RWPE1 (cell line): ENCODE measurements around the gene PLEKHM3.

Source experiments
- CTCF ChIA-PET: fragments of 350-600 bp; sonication (Branson Sonifier 250); formaldehyde crosslinking; extraction: SDS; loops from one replicate; lab custom pipeline; 2021; lab: Yijun Ruan, JAX
- POLR2A ChIA-PET: fragments of 400-600 bp; formaldehyde crosslinking; extraction: SDS; loops from one replicate; lab custom pipeline; 2020; ENCODE audit warnings: antibody characterized with exemption; ENCODE audit not compliant: low non-redundant PET; lab: Yijun Ruan, JAX
- DNase-seq: peaks from one replicate; pipeline ENCODE4 v3.0.0; 2012; ENCODE audit warnings: low spot score
- H3K27ac ChIP-seq: fragments of 450-650 bp; 2 replicates; pipeline ENCODE4 v1.5.1; 2017
- TF ChIP-seq, protein P1 (sequence below): fragments of 450-650 bp; conservative IDR thresholded peaks from 2 replicates; pipeline ENCODE4 v1.5.1; 2017; ENCODE audit warnings: low read depth, mild to moderate bottlenecking

The PLEKHM3 gene, protein sequence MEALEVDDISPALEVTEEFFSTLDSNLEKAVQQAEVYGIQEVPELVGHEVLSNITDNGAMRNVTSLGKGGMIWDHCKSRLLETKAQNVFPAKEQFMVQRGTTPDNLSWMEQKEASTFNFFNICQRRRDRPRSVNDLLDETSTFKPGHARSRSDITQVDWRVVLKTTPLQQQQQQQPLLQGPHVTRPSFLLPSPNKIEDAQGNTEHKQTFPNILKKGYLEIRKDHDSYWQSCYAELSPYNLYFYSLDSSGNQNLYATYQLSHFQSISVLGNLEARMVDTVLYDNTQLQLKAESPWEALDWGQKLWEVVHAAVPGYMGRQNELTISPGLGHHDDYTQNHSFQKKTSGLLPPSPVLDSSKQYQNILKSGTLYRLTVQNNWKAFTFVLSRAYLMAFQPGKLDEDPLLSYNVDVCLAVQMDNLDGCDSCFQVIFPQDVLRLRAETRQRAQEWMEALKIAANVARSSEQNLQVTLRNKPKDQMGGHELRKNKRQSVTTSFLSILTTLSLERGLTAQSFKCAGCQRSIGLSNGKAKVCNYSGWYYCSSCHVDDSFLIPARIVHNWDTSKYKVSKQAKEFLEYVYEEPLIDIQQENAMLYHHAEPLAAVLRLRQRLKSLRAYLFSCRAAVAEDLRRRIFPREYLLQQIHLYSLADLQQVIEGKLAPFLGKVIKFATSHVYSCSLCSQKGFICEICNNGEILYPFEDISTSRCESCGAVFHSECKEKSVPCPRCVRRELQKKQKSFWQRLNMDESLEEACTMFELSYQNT

DNA sequence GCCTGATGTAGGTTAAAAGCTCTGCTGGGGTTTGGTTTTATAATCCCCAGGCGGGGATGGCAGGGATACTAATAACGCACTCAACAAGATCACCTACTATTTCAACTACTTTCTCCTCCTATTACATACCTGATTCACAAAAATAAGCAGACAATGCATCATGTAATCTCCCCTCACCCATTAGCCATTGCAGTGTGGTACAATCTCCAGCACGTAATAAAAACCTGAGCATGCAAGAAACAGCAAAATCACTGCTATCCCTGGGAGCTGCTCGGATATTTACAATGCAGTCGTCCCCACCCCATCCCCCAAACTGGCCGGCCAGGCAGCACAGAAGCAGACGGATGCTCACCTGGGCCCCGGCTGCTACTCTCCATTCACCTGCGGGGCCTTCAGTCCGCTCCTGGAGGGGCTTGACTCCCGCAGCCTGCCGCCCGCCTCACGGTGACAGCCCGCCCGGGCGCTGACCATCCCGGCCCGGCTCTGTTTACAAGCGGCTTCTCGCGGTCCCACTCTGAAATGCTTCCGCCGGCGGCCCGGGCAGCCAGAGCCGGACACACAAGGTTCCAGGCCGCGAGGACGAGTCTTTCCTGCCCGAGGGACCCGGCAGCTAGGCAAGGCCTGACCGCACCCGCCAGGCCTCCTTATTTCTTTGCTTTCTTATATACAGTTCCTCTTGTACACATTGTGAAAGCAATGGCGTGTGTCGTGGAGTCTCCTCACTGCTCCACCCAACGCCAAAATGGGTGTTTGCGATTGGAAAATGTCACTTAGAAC is at the start of gene PLEKHM3:
Gene PLEKHM3 (minus strand): TSS at position 491 of the 777 bp plus-strand sequence. CDS start 23,888 bp downstream, outside the sequence.
- CTCF ChIA-PET, result interaction anchor here (0.8 to 1.6 kb wide), 3 partner anchors 9 to 258 kb away, joined by 4 to 7 read pairs (median 4); no protein-coding TSS in a partner anchor
- TF ChIP-seq, protein P1, sequence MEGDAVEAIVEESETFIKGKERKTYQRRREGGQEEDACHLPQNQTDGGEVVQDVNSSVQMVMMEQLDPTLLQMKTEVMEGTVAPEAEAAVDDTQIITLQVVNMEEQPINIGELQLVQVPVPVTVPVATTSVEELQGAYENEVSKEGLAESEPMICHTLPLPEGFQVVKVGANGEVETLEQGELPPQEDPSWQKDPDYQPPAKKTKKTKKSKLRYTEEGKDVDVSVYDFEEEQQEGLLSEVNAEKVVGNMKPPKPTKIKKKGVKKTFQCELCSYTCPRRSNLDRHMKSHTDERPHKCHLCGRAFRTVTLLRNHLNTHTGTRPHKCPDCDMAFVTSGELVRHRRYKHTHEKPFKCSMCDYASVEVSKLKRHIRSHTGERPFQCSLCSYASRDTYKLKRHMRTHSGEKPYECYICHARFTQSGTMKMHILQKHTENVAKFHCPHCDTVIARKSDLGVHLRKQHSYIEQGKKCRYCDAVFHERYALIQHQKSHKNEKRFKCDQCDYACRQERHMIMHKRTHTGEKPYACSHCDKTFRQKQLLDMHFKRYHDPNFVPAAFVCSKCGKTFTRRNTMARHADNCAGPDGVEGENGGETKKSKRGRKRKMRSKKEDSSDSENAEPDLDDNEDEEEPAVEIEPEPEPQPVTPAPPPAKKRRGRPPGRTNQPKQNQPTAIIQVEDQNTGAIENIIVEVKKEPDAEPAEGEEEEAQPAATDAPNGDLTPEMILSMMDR, result no peak
- peak; percentile 73 for DNase-seq
- POLR2A ChIA-PET, result interaction anchor here (0.5 to 1.1 kb wide), 3 partner anchors 19 to 259 kb away, joined by 3 to 7 read pairs (median 3); no protein-coding TSS in a partner anchor
- H3K27ac ChIP-seq, result peak within 1 kb of the TSS; percentile 69

DNA sequence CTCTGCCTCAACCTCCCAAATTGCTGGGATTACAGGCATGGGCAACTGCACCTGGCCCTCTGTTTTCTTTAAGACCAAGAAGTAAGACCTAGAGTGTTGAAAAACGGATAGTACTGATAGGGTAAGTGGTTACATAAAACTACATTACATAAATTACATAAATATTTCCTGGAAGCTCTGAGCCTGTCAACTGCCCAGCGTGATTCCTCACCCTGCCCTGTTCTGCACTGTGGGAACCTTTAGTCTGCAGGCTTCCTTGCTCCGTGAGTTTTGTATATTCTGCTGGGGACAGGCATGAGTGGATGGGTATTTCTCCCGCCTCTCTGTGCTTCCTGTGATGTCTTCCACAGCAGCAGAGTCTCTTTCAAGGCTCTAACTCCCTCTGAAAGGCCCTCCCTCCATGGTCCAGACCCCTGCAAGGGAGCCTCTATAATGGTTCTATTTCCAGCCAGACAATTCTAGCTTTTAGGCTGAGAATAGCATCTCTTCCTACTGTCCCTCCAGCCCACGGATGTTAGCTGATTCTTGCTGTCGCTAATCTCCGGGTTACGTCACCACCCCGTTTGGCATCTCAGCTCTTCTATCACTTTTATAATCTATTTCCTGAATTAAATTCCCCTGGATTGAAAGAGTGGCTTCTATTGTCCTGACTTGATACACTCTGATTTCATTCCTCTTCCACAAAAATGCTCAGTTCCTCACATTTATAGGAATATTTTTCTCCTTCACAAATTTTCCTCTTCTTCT is 49.5 kb upstream of the PLEKHM3 start:
- DNase-seq, result no peak
- TF ChIP-seq, protein P1, result no peak
- ChIA-PET CTCF (no interaction called here), POLR2A (no interaction called here)
- no peak overlapping the region for H3K27ac ChIP-seq

DNA sequence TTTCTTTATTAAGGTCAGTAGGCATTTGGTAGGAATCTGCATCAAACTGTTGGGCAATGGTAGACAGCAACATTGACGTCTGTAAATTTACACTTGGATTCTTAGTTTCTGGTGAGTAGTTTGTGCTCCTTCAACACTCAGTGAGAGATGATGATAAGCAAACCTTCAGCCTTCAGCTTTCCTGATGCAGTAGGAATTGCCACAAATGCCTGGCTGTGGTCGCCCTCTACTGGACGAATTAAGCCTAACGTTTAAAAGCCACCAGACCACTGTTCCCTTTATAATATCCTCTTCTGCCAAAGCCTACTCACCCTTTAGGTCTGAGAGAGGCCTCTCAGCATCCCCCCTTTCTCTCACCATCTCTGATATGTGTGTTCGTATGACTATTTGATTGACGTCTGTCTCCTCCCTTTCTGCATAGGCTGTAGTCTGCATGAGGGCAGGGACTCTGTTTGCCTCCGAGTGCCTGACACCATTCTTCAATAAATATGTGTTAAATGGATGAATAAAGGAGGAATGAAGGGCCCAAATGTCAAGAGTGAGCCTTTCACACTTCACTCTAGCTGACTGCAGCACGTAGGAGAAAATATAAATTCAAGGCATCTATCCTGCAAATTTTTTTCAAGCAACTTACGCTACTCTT is 47.0 kb upstream of the PLEKHM3 start:
- H3K27ac ChIP-seq, result no peak overlapping the region
- TF ChIP-seq, protein P1, result peak; percentile 85
- peak; percentile 64 for DNase-seq
- ChIA-PET CTCF (interaction anchor here (0.6 to 2.0 kb wide), 16 partner anchors 9 to 439 kb away, joined by 3 to 12 read pairs (median 4); no protein-coding TSS in a partner anchor), POLR2A (no interaction called here)

DNA sequence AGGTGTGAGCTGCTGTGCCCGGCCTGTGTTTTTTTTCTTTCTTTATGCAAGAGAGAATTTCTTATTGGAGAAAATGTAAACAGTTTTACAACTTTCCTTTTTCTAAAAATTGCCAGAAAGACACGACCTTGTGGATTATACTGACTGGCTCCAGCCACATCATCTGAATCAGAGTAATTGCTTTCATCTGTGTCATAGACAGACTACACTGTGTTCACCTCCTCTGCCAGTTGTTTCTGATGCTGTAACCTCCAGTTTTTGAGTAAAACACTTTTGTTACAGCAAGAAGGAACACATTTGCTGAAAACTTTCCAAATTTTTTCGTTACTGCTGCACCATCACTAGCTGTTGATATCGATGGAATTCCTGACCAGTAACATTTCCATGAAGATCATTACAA is 43.9 kb upstream of the PLEKHM3 start:
- ChIA-PET POLR2A (no interaction called here), CTCF (interaction anchor here (0.6 to 1.1 kb wide), 4 partner anchors 133 to 310 kb away, joined by 3 to 5 read pairs (median 4); no protein-coding TSS in a partner anchor)
- no peak overlapping the region for H3K27ac ChIP-seq
- no peak for DNase-seq
- TF ChIP-seq, protein P1, result no peak

DNA sequence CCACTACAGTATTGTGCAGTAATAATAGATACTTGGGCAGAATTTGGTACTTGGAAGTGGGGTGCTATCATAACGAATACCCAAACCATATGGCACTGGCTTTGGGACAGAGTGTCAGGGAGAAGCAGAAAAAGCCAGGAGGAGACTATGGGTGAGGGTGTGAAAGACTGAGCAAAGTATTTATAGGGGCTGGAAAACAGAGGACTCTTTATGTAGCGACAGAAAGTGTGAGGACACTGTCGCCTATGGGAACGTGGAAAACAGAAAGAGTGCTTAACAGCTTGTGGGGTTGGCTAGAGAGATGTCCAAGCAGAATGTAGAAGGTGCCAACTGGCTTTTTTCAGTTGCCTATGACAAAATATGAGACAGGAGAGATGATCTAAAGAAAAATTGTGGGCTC is 40.7 kb upstream of the PLEKHM3 start:
- CTCF ChIA-PET, result no interaction called here
- no peak for DNase-seq
- TF ChIP-seq, protein P1, result no peak
- no peak overlapping the region for H3K27ac ChIP-seq
- POLR2A ChIA-PET, result no interaction called here
